ENCODE measurements around the gene PCDHGA10.
A peak's percentile ranks its signal among the peaks of the same experiment; 100 is the strongest.
"Not testable (repeated sequence)": the region's sequence is repeated elsewhere in the genome, so short reads cannot be mapped to it uniquely, and the experiment has no call there.

The PCDHGA10 gene

GRCh38 chr5:141422742-141423291 lies 10.0 kb downstream of the PCDHGA10 start:
- no peak for DNase-seq

GRCh38 chr5:141427783-141428426 lies 15.1 kb downstream of the PCDHGA10 start:
- no peak for DNase-seq

DNA sequence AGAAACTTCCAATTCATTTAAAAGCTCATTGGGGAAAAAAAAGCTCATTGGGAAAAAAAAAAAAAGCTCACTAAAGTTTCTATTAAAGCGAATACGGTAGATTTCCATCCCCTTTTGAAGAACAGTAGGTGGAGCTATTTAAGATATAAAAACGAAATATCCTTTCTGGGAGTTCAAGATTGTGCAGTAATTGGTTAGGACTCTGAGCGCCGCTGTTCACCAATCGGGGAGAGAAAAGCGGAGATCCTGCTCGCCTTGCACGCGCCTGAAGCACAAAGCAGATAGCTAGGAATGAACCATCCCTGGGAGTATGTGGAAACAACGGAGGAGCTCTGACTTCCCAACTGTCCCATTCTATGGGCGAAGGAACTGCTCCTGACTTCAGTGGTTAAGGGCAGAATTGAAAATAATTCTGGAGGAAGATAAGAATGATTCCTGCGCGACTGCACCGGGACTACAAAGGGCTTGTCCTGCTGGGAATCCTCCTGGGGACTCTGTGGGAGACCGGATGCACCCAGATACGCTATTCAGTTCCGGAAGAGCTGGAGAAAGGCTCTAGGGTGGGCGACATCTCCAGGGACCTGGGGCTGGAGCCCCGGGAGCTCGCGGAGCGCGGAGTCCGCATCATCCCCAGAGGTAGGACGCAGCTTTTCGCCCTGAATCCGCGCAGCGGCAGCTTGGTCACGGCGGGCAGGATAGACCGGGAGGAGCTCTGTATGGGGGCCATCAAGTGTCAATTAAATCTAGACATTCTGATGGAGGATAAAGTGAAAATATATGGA lies 17.7 kb downstream of the PCDHGA10 start, which contains the start of gene PCDHGA12:
Gene PCDHGA12 (plus strand): TSS at position 176 of the 782 bp plus-strand sequence. CDS start 253 bp downstream, at position 429.
- peak; percentile 12 for DNase-seq

GRCh38 chr5:141431286-141431685 lies 18.5 kb downstream of the PCDHGA10 start:
- no peak for DNase-seq

GRCh38 chr5:141432308-141432707 lies 19.5 kb downstream of the PCDHGA10 start:
- DNase-seq = not testable (repeated sequence)

DNA sequence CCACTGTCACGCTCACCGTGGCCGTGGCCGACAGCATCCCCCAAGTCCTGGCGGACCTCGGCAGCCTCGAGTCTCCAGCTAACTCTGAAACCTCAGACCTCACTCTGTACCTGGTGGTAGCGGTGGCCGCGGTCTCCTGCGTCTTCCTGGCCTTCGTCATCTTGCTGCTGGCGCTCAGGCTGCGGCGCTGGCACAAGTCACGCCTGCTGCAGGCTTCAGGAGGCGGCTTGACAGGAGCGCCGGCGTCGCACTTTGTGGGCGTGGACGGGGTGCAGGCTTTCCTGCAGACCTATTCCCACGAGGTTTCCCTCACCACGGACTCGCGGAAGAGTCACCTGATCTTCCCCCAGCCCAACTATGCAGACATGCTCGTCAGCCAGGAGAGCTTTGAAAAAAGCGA lies 19.9 kb downstream of the PCDHGA10 start:
- not testable (repeated sequence) for DNase-seq

GRCh38 chr5:141434006-141434405 lies 21.2 kb downstream of the PCDHGA10 start:
- no peak for DNase-seq

GRCh38 chr5:141437221-141437620 lies 24.4 kb downstream of the PCDHGA10 start:
- DNase-seq = no peak

DNA sequence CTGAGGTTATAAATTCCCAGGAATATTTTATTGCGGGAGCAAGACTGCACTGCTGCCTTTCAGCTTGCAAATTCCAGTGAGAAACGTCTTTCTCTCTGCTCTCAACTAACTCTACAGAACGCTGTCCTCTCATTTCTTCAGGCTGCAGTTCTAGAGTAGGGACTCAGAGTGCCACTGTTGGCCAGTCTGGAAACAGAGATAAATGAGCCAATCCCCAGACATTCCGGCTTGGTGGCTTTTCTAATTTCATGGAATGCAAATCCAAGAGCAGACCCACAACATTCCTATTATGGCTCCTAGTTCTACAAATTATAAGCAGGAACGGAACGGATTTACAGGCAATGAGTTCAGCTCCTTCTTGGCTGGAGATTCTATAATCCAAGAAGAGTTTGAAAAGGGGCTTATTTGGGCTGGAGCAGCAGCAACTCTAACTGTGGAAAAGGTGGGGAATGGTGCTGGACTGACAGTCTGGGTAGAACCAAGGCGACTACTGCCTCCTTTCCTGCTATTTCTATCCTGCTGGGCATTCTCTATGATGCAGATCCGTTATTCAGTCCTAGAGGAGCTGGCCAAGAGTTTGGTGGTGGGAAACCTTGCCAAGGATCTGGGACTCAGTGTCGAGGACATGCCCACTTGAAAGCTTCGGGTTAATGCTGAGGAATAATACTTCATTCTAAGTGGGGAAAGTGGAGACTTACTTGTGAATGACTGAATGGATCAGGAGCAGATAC lies 26.8 kb downstream of the PCDHGA10 start:
- DNase-seq = no peak

DNA sequence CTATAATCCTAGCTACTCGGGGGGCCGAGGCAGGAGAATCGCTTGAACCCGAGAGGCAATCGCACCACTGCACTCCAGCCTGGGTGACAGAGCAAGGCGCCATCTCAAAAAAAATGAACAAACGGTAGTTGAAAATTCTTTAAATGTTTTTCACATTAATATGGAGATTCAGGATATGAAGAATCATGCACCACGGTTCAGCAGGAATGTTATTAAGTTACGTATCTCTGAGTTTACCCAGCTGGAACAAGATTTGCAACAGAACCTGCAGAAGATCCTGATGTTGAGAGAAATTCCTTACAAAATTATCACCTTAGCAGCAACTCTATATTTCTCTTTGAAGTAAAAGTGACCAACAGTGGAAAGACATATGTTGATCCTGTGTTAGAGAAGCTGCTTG lies 27.6 kb downstream of the PCDHGA10 start:
- DNase-seq = no peak

- DNase-seq = no peak
These were observed 28.9 kb downstream of the PCDHGA10 start for GRCh38 chr5:141441571-141442170.

GRCh38 chr5:141465351-141465750 lies 52.6 kb downstream of the PCDHGA10 start:
- DNase-seq = no peak

All from MV-4-11 (cell line).